ENCODE data around the gene UBE3B.

UBE3B gene

GRCh38 chr12:109497675-109498074, 20.2 kb downstream of the UBE3B start:
- no peak for DNase-seq

DNA sequence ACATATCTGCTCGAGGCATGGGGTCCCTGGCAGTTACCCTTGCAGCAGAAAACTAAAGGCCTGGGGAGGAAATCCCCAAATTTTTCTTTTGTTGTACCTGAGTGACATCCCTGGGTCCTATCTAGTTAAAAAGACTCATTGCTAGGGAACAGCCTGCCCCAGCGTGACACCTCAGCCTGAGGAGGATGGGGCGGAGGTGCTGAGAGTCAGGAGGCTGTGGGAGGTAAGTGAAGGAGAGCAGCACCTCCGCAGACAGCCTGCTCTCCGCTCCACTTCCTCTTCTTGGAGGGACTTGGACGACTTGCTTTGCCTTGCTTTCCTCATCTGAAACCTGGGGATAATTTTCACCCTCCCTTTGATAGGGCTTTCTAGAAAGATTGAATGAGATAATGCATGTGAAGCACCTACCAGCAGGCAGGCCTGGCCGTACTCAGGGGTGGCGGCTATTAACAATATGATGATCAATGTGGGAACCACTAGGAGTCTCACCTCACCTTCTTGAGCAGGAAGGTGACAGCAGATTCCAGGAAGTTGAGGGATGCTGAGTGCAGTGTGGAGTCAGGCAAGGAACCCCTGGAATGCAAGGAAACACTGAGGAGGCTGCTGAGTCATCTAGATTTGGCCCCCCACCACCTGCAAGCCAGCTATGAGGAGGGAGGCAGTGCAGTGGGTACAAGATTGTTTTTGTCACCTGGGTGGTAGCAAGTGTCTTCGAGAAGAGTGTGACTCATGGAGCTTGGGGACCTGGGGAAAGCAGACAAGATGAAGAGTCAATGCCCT, 23.2 kb downstream of the UBE3B start:
- DNase-seq, result no peak

DNA sequence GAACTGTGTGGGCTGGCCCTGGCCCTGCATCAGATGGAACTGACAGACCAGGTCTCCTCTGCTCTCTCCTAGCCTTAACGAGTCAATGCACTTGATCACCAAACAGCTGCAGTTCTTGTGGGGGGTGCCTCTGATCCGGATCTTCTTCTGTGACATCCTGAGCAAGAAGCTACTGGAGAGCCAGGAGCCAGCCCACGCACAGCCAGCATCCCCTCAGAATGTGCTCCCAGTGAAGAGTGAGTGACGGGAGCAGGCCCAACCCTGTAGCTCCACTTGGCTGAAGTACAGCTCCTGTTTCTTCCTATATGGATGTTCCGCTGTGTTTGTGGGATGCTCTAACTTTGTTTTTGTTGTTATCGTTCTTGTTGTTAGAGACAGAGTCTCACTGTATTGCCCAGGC, 23.9 kb downstream of the UBE3B start:
- no peak for DNase-seq

- no peak for DNase-seq
These were observed 24.9 kb downstream of the UBE3B start for GRCh38 chr12:109502332-109502731.

GRCh38 chr12:109503611-109504010, 26.2 kb downstream of the UBE3B start:
- no peak for DNase-seq

- DNase-seq, result no peak
These were observed 26.6 kb downstream of the UBE3B start for GRCh38 chr12:109504068-109504467.

GRCh38 chr12:109510196-109510595, 32.8 kb downstream of the UBE3B start:
- DNase-seq, result no peak

DNA sequence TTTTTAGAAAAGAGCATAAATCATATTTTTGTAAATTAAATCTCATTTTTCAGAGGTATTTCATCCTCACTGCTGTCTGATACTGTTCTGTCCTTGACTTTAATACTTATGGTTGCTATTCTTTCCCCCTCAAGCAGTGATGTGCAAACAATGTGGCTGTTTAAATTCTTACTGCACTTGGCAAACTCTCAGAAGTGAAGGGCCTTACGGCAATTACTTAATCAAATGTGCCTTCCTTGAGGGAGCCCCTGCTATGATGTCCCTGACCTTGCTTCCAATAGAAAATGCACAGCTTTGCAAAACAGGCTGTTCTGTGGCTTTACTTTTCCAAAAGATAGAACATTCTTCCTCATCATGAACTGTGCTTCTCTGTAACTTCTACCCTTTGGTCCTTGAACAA, 35.2 kb downstream of the UBE3B start:
- DNase-seq, result no peak

DNA sequence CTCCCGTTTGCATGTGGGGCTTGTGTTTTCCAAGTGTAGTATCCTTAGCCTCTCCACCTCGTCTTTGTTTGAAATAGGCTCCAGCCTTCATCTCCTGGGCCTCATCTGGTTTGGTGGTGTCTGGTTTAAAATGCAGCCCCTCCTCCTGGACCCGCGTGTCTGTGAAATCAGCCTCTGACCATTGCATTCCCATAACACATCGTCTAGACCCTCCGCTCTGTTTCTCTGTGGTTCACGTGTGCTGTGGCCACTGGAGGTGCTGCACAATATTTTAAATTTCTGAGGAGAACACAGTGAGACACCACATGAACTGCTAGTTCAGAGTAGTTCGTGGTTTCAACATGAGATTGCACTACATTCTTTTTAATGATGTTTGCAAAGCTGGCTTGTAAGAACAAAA, 35.6 kb downstream of the UBE3B start:
- no peak for DNase-seq

GRCh38 chr12:109513977-109514376, 36.5 kb downstream of the UBE3B start:
- DNase-seq, result no peak

- DNase-seq, result no peak
These were observed 40.2 kb downstream of the UBE3B start for GRCh38 chr12:109517619-109518018.

GRCh38 chr12:109518820-109519665, 41.6 kb downstream of the UBE3B start:
- DNase-seq, result peak; percentile 13

GRCh38 chr12:109519787-109520186, 42.4 kb downstream of the UBE3B start:
- no peak for DNase-seq

GRCh38 chr12:109521831-109522230, 44.4 kb downstream of the UBE3B start:
- no peak for DNase-seq

DNA sequence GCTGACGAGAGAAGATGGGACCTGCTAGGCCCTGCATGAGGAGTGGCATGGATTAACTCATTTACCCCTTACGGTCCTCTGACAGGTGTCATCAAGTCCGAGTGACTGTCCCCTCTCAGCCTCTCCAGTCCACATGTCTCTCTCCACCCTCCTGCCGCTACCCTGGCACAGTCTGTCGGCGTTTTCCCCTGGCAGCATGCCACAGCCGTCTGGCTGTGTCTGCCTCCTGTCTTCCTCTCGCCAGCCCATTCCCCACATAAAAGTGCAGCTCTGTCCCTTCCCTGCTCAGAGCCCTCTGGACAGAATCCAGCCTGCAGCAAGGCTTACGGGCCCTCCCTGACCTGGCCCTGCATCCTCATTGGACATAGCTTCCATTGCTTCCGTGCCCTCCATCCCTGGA, 45.6 kb downstream of the UBE3B start:
- DNase-seq, result no peak

DNA sequence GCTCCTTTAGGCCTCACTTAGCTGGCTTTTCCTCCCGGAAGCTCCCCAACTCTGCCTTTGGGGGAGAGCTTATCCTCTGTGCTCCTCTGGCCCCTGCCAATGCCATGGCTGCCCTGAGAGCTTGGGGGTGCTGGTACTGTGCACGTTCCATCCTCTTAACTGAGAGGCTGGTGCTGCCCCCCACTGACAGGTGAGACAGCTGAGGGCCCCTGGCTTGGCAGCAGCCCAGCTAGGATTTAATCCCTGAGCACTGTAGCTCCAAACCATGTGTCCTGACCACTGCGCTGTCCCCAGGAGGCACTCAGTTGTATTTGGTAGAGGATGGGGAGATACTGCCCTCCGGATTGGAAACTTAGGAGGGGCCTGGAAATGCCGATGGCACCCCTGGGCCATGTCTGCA, 46.1 kb downstream of the UBE3B start:
- DNase-seq, result no peak

GRCh38 chr12:109524466-109525278, 47.2 kb downstream of the UBE3B start:
- no peak for DNase-seq

DNA sequence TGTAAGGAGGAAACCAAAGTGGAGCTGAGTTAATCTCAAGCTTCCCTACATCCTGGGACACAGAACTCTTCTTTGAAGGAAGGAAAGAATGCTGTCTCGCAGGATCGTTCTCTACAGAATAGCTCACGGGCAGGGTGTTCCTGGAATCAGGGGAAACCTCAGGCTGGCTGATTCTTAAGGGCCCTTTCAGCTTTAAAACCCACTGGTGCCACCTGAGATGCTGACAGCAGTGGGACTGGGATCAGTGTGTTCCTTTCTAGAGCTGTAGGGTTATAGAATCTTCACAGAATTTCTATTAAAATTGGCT, 47.8 kb downstream of the UBE3B start:
- no peak for DNase-seq

- no peak for DNase-seq
These were observed 50.2 kb downstream of the UBE3B start for GRCh38 chr12:109527489-109528123.

DNA sequence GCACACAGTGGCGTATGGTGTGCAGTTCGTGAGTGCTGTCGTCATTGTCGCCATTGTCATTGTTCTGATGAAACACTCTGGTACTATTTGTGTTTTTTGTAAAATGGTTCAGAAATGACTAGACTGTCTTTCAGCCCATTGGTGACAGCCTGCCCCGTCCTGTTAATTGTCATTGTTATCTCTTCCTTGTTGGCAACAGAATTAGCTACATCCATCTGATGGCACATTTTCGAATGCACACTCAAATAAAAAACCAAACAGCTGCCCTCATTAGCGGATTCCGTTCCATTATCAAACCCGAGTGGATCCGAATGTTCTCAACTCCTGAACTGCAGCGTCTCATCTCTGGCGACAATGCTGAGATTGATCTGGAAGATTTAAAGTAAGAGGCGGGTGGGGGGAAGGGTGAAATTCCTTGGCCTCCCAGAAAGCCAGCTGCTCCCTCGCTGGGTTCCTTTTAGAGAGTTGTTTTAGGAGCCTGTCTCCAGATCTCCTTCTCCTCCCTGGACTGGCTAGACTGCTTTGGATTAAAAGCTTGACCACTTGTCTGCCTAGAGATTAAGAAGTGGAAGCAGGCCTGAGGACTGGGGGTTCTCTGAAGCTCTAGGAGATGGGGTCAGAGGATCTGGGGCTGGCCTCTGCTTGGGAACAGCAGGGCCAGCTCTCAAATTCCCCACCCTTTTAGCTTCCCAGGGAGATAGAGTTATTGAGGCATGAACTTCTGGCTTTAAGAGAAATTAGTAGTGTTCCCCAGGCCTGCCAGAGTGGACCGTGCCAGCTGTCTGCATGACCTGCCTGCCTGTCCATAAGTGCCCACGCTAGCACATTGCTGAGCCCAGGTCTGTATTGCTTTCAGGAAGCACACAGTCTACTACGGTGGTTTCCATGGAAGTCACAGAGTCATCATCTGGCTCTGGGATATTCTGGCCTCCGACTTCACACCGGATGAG, 52.5 kb downstream of the UBE3B start:
- no peak for DNase-seq

GRCh38 chr12:109531411-109531810, 54.0 kb downstream of the UBE3B start:
- DNase-seq, result no peak

All from effector CD8-positive, alpha-beta T cell (primary cell).